AG04449 (cell line): ENCODE measurements around the gene ZNF831.

Experiments
- CTCF ChIA-PET: fragments of 350-600 bp; formaldehyde crosslinking; extraction: SDS; loops from one replicate; lab custom pipeline; 2021; ENCODE audit warnings: antibody characterized with exemption; lab: Yijun Ruan, JAX
- POLR2A ChIA-PET: fragments of 400-600, 350-600 bp; formaldehyde crosslinking; extraction: SDS; loops from one replicate; lab custom pipeline; 2020; ENCODE audit warnings: antibody characterized with exemption, inconsistent platforms; lab: Yijun Ruan, JAX
- DNase-seq: peaks from one replicate; pipeline ENCODE4 v3.0.0-alpha.2; 2010; ENCODE audit warnings: low read depth, low spot score
- H3K4me3 ChIP-seq: 2 replicates; pipeline ENCODE4 v1.5.1; 2011; ENCODE audit warnings: low read depth, mild to moderate bottlenecking, control low read depth, low read length
- CTCF ChIP-seq: IDR thresholded peaks from one replicate; pipeline ENCODE4 v1.5.1; 2011; ENCODE audit warnings: mild to moderate bottlenecking, moderate library complexity, low read length, control low read depth, inconsistent platforms; ENCODE audit not compliant: insufficient read depth; ENCODE audit errors: missing control alignments

ZNF831 gene

GRCh38 chr20:59235226-59235625, 71.6 kb downstream of the ZNF831 start:
- H3K4me3 ChIP-seq: no peak overlapping the region
- no peak for DNase-seq
- POLR2A ChIA-PET: no interaction called here
- TF ChIP-seq CTCF: no peak
- CTCF ChIA-PET: no interaction called here

GRCh38 chr20:59240006-59240405, 76.4 kb downstream of the ZNF831 start:
- no peak for TF ChIP-seq CTCF
- CTCF ChIA-PET: no interaction called here
- POLR2A ChIA-PET: no interaction called here

GRCh38 chr20:59242714-59243626, 79.3 kb downstream of the ZNF831 start:
- DNase-seq: no peak
- POLR2A ChIA-PET: no interaction called here
- no peak overlapping the region for H3K4me3 ChIP-seq
- TF ChIP-seq CTCF: no peak
- CTCF ChIA-PET: no interaction called here

More at GRCh38 chr20:59240006-59240405, 76.4 kb downstream of the ZNF831 start:
- no peak for DNase-seq
- H3K4me3 ChIP-seq: no peak overlapping the region

- ChIA-PET CTCF (interaction anchor here (0.6 kb wide), 1 partner anchor 274 kb away, joined by 4 read pairs; no protein-coding TSS in a partner anchor), POLR2A (no interaction called here)
- no peak overlapping the region for H3K4me3 ChIP-seq
- no peak for TF ChIP-seq CTCF
- DNase-seq: no peak
Measured at GRCh38 chr20:59246691-59247400, 83.2 kb downstream of the ZNF831 start.

GRCh38 chr20:59247731-59248684, 84.4 kb downstream of the ZNF831 start:
- H3K4me3 ChIP-seq: no peak overlapping the region
- ChIA-PET POLR2A (no interaction called here), CTCF (interaction anchor here (0.9 to 1.1 kb wide), 2 partner anchors 9 to 26 kb away, joined by 3 to 4 read pairs; no protein-coding TSS in a partner anchor)
- no peak for TF ChIP-seq CTCF
- no peak for DNase-seq
